GM10248 (cell line): Measurements from ENCODE around the gene ANKRD12.

Source experiments
- CTCF ChIA-PET: fragments of 300-600 bp; sonication (Branson Sonifier 250); formaldehyde crosslinking; extraction: SDS; loops from one replicate; lab custom pipeline; 2021; ENCODE audit warnings: antibody characterized with exemption; lab: Yijun Ruan, JAX
- POLR2A ChIA-PET: fragments of 350-650 bp; sonication (Branson Sonifier 250); formaldehyde crosslinking; extraction: SDS; loops from one replicate; lab custom pipeline; 2020; ENCODE audit warnings: antibody characterized with exemption; lab: Yijun Ruan, JAX
- DNase-seq: peaks from one replicate; pipeline ENCODE4 v3.0.0; 2012; ENCODE audit errors: extremely low spot score
- TF ChIP-seq, protein P1 (sequence below): IDR thresholded peaks from 2 replicates; pipeline ENCODE4 v1.5.1; 2012; ENCODE audit warnings: mild to moderate bottlenecking, low read depth; ENCODE audit errors: extremely low read depth, missing control alignments, control extremely low read depth

Gene ANKRD12

DNA sequence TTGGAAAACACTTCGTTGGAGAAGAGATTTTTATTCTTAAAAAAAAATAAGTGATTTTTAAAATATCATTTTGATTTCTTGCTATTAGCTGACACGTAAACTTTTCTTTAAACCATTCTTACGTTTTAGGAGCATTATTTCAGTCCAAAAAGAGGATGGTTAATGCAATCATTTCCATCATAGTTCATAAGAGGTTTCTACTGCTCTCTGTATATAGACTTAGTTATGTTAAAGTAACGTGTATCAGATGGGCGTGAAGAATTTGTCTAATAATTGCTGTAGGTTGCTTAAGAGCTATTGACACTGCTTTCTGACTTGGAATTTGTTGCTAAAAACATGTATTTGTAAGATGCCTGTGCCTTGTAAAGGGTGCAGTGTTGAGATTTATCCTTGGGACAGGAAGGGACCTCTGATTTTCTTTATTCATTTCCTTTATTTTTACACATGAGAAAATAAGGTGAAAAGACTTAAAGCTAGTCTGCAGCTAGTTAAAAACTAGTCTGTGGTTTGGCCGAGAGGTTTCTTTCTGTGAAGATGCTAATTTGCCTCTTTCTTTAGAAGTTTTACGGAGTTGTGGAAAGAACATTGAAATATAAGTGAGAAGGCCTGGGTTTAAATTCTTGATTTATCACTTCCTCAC, 2.9 kb downstream of the ANKRD12 start:
- CTCF ChIA-PET: interaction anchor here (0.8 to 2.1 kb wide), 4 partner anchors 14 to 62 kb away, joined by 3 to 4 read pairs (median 4); no protein-coding TSS in a partner anchor
- POLR2A ChIA-PET: no interaction called here
- TF ChIP-seq, protein P1, sequence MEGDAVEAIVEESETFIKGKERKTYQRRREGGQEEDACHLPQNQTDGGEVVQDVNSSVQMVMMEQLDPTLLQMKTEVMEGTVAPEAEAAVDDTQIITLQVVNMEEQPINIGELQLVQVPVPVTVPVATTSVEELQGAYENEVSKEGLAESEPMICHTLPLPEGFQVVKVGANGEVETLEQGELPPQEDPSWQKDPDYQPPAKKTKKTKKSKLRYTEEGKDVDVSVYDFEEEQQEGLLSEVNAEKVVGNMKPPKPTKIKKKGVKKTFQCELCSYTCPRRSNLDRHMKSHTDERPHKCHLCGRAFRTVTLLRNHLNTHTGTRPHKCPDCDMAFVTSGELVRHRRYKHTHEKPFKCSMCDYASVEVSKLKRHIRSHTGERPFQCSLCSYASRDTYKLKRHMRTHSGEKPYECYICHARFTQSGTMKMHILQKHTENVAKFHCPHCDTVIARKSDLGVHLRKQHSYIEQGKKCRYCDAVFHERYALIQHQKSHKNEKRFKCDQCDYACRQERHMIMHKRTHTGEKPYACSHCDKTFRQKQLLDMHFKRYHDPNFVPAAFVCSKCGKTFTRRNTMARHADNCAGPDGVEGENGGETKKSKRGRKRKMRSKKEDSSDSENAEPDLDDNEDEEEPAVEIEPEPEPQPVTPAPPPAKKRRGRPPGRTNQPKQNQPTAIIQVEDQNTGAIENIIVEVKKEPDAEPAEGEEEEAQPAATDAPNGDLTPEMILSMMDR: no peak
- no peak for DNase-seq

DNA sequence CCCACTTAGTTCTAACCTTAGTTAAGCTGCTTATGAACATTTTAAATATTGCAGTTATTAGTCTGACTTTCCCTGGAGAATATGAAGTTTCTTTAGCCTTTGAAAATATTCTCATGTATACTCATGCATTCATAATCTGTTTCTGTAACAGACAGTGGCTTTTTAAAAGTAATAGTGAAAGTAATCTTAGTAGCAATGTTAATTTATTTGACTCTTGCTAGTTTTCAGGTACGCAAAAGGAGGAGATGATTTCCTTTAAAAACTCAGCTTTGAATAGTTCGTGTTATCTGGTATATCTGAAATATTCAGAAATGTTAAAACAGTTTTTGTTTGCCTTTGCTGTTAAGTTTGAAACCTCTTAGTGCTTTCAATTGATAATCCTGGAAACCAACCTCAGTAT, 3.8 kb downstream of the ANKRD12 start:
- DNase-seq: no peak
- TF ChIP-seq, protein P1: no peak
- CTCF ChIA-PET: interaction anchor here (1.6 to 2.1 kb wide), 2 partner anchors 63 to 199 kb away, joined by 3 to 4 read pairs; no protein-coding TSS in a partner anchor
- POLR2A ChIA-PET: no interaction called here

DNA sequence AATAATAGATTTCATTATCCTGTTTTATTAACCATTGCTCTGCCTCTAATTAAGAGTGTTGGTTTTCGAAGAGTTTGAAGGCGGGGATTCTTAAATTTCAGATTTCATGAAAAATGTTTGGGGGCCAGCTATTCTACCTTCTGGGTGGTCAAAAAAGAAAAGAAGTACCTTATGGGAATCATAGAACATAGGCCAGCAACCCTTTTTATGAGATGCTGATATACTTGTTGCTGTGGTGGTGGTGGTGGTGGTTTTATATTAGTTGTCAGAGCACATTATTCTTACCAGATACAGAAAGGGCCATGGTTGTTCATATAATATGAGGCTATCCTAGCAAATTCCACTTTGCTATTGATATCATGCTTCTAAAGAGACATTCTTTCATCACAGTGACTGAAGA, 4.4 kb downstream of the ANKRD12 start:
- POLR2A ChIA-PET: no interaction called here
- CTCF ChIA-PET: interaction anchor here (1.3 to 1.6 kb wide), 4 partner anchors 10 to 376 kb away, joined by 3 to 10 read pairs (median 4); no protein-coding TSS in a partner anchor
- DNase-seq: no peak
- TF ChIP-seq, protein P1: no peak

DNA sequence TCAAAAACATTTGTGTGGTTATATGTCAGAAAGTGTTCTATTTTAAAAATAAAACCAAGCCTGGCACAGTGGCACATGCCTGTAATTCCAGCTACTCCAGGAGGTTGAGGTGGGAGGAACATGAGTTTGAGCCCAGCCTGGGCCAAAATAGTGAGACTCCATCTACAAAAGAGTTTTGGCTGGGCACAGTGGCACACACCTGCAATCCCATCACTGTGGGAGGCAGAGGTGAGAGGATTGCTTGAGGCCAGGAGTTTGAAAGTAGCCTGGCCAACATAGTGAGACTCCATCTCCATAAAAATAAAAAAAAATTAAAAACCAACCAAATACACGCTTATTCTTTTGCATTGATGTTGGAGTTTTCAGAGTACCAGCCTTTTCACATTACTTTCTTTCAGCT, 9.6 kb downstream of the ANKRD12 start:
- DNase-seq: no peak
- POLR2A ChIA-PET: no interaction called here
- TF ChIP-seq, protein P1: no peak
- CTCF ChIA-PET: interaction anchor here (1.6 to 2.4 kb wide), 2 partner anchors 72 to 444 kb away, joined by 4 to 10 read pairs; no protein-coding TSS in a partner anchor

DNA sequence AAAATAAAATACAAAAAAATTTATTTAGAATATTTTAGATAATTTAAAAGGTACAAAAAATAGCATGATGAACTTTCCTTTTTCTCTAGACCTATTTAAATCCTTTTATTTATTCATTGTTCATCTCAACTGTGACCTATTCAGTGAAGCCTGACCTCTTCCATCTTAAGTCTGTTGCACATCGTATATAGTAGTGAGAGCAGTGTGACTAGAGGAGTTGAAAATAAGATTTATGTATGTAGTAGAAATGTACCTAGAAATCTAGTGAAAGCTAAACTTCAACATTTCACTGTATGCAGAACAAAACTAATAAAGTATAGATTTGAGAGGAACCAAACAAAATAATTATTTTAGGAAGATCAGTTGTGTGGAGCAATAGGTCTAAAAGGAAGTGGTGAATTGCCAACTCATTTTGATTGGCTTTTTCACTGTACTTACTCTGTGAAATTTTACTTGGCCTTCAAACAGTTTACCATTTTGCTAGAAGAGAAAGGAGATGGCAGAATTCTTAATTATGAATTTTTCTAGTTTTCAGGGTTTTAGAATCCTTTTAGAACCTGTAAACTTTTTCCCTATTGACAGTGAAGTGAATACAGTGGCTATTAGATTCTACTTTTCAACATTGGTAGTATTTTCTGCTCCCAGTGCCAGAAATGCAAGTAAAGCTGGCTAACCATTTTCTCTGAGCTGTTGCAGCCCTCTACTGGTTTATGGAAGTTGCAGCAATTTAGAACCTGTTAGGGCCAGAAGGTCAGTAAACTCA, 11.0 kb downstream of the ANKRD12 start:
- ChIA-PET POLR2A (interaction anchor here (0.6 to 0.9 kb wide), 3 partner anchors 11 to 525 kb away, joined by 3 to 4 read pairs (median 4); partner anchors contain the start of gene ANKRD12), CTCF (interaction anchor here (1.0 to 2.4 kb wide), 7 partner anchors 13 to 445 kb away, joined by 4 to 11 read pairs (median 7); no protein-coding TSS in a partner anchor)
- peak; percentile 33 for DNase-seq
- TF ChIP-seq, protein P1: peak; percentile 79

DNA sequence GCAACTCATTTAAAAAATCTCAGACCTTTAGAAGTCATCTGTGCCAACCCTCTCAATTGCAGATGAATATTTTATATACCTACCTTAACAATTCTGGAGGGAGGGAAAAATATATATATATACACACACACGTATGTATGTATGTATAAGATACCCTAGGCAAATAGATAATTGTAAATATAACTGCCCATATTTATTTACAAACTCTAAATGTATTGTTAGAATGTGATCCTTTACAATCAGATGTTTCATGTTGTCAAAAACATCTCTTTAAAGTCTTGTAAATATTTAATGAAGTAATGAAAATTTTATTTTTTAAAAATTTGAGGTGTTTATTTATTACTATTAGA, 11.6 kb downstream of the ANKRD12 start:
- ChIA-PET CTCF (interaction anchor here (1.0 to 2.4 kb wide), 7 partner anchors 13 to 446 kb away, joined by 4 to 11 read pairs (median 7); no protein-coding TSS in a partner anchor), POLR2A (interaction anchor here (0.6 to 0.9 kb wide), 3 partner anchors 11 to 525 kb away, joined by 3 to 4 read pairs (median 4); partner anchors contain the start of gene ANKRD12)
- TF ChIP-seq, protein P1: no peak
- no peak for DNase-seq
